ENCODE data around the gene WDR26. TPM values are rescaled to one million over a fixed set of nuclear protein-coding genes. Genes with fewer than 3 reads are reported as not detected.
"Not testable (repeated sequence)": the region's sequence is repeated elsewhere in the genome, so short reads cannot be mapped to it uniquely, and the experiment has no call there.

WDR26 gene
- total RNA-seq, 1 donor from 2014 or later = 110 TPM

GRCh38 chr1:224427346-224427745 is 7.3 kb downstream of the WDR26 start:
- H3K4me1 Mint-ChIP-seq (ENCODE audit: low read depth, unreplicated experiment) = peaks cover 10% of the 10 kb centered on the region
- H3K27ac Mint-ChIP-seq (ENCODE audit: unreplicated experiment) = peak overlapping the region; percentile 49
- no peak overlapping the region for H3K4me3 Mint-ChIP-seq (ENCODE audit: unreplicated experiment)
- TF ChIP-seq, protein P1, sequence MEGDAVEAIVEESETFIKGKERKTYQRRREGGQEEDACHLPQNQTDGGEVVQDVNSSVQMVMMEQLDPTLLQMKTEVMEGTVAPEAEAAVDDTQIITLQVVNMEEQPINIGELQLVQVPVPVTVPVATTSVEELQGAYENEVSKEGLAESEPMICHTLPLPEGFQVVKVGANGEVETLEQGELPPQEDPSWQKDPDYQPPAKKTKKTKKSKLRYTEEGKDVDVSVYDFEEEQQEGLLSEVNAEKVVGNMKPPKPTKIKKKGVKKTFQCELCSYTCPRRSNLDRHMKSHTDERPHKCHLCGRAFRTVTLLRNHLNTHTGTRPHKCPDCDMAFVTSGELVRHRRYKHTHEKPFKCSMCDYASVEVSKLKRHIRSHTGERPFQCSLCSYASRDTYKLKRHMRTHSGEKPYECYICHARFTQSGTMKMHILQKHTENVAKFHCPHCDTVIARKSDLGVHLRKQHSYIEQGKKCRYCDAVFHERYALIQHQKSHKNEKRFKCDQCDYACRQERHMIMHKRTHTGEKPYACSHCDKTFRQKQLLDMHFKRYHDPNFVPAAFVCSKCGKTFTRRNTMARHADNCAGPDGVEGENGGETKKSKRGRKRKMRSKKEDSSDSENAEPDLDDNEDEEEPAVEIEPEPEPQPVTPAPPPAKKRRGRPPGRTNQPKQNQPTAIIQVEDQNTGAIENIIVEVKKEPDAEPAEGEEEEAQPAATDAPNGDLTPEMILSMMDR (IDR thresholded peaks at IDR 0.05; ENCODE audit: partially characterized antibody, unreplicated experiment) = no peak
- no peaks in the 10 kb centered on the region for H3K9me3 Mint-ChIP-seq (ENCODE audit: unreplicated experiment)
- H3K27me3 Mint-ChIP-seq (ENCODE audit: unreplicated experiment) = peaks cover 4% of the 10 kb centered on the region
- no peak for DNase-seq
- no peaks in the 10 kb centered on the region for H3K36me3 Mint-ChIP-seq (ENCODE audit: unreplicated experiment)

- not testable (repeated sequence) for H3K36me3 Mint-ChIP-seq (ENCODE audit: unreplicated experiment); H3K27ac Mint-ChIP-seq (ENCODE audit: unreplicated experiment); H3K4me1 Mint-ChIP-seq (ENCODE audit: low read depth, unreplicated experiment)
Observed at GRCh38 chr1:224426869-224427268, 7.7 kb downstream of the WDR26 start.

DNA sequence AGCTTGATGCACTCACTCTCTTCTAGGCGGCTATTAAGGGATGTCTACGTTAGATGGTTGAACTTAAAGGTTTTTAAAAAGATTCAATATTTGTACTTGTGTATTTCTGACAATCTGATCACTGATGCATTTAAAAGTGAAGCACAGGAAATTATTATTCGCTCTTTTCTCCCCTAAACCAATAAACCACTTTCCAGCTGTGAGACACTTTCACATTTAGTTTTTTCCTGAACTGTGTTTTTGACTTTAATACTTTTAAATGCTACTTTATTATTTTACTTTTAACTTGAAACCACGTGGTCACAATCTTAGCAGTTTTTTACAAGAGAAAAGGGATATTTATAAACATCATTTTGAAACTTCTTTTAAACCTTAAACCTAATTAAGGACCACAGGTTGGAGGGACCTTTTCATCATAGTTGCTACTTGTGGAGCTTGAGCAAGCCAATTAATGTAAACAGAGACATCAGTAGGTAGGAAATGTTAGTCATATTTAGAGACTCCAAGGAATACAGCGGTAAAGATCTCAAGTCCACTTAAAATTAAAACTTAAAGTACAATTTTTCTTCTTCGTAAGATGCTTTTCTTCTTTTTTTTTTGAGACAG is 9.2 kb downstream of the WDR26 start:
- TF ChIP-seq, protein P1 (IDR thresholded peaks at IDR 0.05; ENCODE audit: partially characterized antibody, unreplicated experiment) = no peak
- H3K36me3 Mint-ChIP-seq (ENCODE audit: unreplicated experiment) = peaks cover 4% of the 10 kb centered on the region
- no peak for DNase-seq
- H3K27me3 Mint-ChIP-seq (ENCODE audit: unreplicated experiment) = peaks cover 3% of the 10 kb centered on the region
- no peak overlapping the region for H3K4me3 Mint-ChIP-seq (ENCODE audit: unreplicated experiment)
- H3K9me3 Mint-ChIP-seq (ENCODE audit: unreplicated experiment) = no peaks in the 10 kb centered on the region
- H3K27ac Mint-ChIP-seq (ENCODE audit: unreplicated experiment) = no peak overlapping the region
- peaks cover 2% of the 10 kb centered on the region for H3K4me1 Mint-ChIP-seq (ENCODE audit: low read depth, unreplicated experiment)

More at GRCh38 chr1:224426869-224427268, 7.7 kb downstream of the WDR26 start:
- H3K4me3 Mint-ChIP-seq (ENCODE audit: unreplicated experiment); H3K27me3 Mint-ChIP-seq (ENCODE audit: unreplicated experiment); H3K9me3 Mint-ChIP-seq (ENCODE audit: unreplicated experiment); DNase-seq: not testable (repeated sequence)

GRCh38 chr1:224420106-224420505 is 14.5 kb downstream of the WDR26 start:
- Mint-ChIP-seq H3K36me3 (ENCODE audit: unreplicated experiment) (peaks cover 4% of the 10 kb centered on the region), H3K4me1 (ENCODE audit: low read depth, unreplicated experiment) (no peaks in the 10 kb centered on the region), H3K4me3 (ENCODE audit: unreplicated experiment) (no peak overlapping the region), H3K27ac (ENCODE audit: unreplicated experiment) (no peak overlapping the region), H3K27me3 (ENCODE audit: unreplicated experiment) (peaks cover 1% of the 10 kb centered on the region), H3K9me3 (ENCODE audit: unreplicated experiment) (no peaks in the 10 kb centered on the region)
- TF ChIP-seq, protein P1 (IDR thresholded peaks at IDR 0.05; ENCODE audit: partially characterized antibody, unreplicated experiment) = no peak
- no peak for DNase-seq

- no peak for DNase-seq
- no peak overlapping the region for H3K27ac Mint-ChIP-seq (ENCODE audit: unreplicated experiment)
- TF ChIP-seq, protein P1 (IDR thresholded peaks at IDR 0.05; ENCODE audit: partially characterized antibody, unreplicated experiment) = no peak
- H3K9me3 Mint-ChIP-seq (ENCODE audit: unreplicated experiment) = no peaks in the 10 kb centered on the region
- no peaks in the 10 kb centered on the region for H3K27me3 Mint-ChIP-seq (ENCODE audit: unreplicated experiment)
- H3K4me3 Mint-ChIP-seq (ENCODE audit: unreplicated experiment) = no peak overlapping the region
- no peaks in the 10 kb centered on the region for H3K36me3 Mint-ChIP-seq (ENCODE audit: unreplicated experiment)
- no peaks in the 10 kb centered on the region for H3K4me1 Mint-ChIP-seq (ENCODE audit: low read depth, unreplicated experiment)
Observed at GRCh38 chr1:224411766-224412165, 22.8 kb downstream of the WDR26 start.

Data from glutamatergic neuron (in vitro differentiated cells).